Measurements from ENCODE around the gene CATSPERZ.
"Not testable (repeated sequence)": the region's sequence is repeated elsewhere in the genome, so short reads cannot be mapped to it uniquely, and the experiment has no call there.

The CATSPERZ gene

DNA sequence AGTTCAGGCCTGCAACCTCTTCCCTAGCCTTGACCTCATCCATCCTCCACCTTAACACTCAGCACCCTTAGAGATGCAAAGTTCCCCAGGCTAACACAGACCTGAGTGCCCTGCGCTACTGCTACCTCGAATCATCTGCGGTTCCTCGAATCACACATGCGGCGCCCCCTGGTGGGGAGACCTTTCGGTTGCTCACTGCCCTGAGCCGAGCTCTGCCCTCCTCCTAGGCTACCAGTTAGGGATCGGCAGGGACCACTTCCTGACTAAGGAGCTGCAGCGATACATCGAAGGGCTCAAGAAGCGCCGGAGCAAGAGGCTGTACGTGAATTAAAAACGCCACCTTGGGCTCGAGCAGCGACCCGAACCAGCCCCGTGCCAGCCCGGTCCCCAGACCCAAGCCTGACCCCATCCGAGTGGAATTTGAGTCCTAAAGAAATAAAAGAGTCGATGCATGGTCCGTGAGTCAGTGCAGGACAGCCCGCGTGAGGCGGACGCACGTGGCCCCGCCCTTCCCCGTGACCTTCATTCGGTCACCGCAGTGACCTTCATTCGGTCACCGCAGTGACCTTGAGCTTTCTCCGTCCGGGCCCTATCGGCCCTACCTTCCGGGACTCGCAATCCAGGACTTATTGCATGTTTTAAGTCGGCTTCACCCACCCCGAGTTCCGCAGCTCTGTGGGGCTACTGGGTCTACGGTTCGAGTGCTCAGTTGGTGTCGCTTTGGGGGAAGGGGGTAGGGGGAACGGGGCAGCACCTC is 4.3 kb downstream of the CATSPERZ start:
- peak; percentile 92 for DNase-seq (ENCODE audit: low read depth)

DNA sequence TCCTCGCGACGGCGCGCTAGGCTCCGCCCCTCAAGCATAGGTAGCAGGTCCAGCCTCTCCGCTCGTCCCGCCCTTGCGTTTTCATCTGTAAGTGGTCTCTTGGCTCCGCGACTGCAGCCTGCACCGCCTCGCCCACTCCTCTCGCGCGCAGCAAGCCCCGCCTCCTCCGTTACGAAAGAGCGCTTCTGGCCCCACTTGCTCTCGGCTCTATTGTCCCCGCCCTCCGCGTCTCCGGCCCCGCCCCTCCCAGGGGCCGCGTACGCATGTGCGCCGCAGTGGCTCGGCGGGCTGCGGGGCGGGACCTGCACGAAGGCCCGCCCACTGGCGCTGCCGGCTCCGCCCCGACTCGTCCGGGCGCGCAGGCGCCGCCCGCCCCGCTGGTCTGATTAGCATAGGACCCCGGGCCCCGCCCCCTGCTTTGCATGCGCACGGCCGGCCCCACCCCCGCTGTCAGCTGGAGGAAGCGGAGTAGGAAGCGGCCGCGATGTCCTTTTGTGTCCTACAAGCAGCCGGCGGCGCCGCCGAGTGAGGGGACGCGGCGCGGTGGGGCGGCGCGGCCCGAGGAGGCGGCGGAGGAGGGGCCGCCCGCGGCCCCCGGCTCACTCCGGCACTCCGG is 5.0 kb downstream of the CATSPERZ start, which contains the start of gene ESRRA:
TSS of gene ESRRA (plus strand) at position 450 of the 616 bp plus-strand sequence. CDS start 1,656 bp downstream, outside the sequence.
- peak; percentile 99 for DNase-seq (ENCODE audit: low read depth)

DNA sequence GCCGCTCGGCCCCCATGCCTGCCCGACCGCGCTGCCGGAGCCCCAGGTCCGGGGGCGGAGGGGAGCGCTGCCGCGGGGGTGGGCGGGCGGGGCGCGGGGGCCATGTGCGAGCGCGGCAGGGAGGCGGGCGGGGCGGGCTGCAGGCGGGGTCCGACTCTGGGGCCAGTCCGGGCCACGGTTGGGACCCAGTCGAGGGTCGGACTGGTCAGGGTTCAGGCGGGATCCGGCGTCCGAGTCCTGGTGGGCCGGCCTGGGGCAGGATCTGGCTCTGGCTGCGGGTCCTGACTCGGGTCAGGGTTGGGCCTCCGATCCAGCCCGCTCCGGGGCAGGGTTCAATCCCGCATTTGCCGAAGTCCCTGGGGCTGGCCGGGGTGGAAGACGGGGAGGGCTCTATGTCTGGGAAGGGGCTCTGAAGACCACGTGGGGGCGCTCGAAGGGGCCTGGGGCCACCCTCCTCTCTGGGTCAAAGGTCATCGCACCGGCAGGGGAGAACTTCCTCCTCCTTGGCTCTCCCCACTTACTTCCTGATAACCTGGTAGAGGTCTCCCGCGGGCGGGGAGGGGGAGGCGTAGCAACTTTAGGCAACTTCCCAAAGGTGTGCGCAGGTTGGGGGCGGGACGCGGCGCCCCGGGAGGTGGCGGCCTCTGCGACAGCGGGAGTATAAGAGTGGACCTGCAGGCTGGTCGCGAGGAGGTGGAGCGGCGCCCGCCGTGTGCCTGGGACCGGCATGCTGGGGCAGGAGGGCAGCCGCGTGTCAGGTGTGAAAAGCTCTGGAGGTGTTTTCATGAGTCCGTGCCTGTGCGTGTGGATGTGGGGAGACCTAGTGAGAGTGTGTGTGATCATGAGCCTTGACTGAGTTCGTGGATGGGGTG is 5.8 kb downstream of the CATSPERZ start:
- peak; percentile 52 for DNase-seq (ENCODE audit: low read depth)

DNA sequence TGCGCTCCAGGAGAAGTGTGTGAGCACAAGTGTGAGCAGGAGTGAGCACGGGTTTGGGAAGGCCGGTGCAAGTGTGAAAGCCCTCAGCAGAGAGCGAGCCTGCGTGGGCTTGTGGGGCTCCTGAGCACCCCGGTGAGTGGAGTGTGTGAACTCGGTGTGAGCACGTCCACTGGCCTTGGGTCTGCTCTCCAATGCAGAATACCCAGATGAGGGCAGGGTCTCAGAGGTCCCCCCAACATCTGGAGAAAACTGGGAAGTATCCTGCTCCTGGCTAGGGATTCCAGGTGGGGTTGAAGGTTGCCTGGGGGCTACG is 6.4 kb downstream of the CATSPERZ start:
- DNase-seq (ENCODE audit: low read depth) = no peak

DNA sequence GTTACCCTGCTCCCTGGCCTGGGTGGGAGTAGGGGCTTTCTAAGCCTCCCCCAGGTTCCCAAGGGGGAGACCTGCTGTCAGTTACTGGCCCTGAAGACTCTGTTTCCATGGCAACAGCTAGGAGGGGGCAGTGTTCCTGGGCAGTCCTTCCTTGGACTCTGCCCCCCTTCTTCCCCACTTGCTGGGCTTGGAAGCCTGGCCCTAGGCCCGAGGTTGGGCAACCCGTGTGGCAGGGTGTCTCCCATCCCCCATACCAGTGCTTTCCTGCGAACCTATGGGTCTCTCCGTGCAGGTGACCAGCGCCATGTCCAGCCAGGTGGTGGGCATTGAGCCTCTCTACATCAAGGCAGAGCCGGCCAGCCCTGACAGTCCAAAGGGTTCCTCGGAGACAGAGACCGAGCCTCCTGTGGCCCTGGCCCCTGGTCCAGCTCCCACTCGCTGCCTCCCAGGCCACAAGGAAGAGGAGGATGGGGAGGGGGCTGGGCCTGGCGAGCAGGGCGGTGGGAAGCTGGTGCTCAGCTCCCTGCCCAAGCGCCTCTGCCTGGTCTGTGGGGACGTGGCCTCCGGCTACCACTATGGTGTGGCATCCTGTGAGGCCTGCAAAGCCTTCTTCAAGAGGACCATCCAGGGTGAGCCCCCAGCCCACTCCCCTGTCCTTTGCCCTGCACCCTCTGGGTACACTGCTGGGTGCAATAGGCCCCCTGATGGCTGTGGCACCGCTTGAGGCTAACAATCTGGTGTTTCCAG is 6.9 kb downstream of the CATSPERZ start:
- DNase-seq (ENCODE audit: low read depth) = no peak

DNA sequence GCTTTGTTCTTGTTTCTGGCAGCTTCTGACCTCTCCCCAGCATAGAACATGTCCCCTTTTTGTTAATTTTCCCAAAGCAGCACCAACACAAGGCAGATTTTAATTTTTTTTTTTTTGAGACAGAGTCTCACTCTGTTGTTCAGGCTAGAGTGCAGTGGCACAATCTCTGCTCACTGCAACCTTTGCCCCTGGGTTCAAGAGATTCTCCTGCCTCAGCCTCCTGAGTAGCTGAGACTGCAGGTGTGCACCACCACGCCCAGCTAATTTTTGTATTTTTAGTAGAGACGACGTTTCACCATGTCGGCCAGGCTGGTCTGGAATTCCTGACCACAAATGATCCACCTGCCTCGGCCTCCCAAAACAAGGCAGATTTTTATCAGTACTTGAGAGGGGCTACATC is 7.6 kb downstream of the CATSPERZ start:
- not testable (repeated sequence) for DNase-seq (ENCODE audit: low read depth)

DNA sequence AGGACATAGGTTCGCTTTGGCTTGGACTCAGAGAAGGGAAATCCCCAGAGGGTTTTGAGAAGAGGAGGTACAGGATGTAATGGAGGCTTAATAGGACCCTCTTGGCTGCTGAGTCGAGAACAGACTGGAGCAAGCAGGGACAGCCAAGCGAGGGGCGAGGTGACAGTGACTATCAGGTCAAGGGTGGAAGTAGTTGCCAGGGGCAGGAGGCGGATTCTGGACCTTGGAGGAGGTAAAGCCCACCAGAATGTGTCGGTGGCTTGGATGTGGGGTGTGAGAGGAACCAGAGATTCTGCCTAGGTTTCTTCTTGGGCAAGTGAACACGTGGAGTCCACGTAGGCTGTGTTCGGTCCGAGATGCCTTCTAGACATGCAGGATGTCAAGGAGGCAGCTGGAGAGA is 12.8 kb downstream of the CATSPERZ start:
- no peak for DNase-seq (ENCODE audit: low read depth)

DNA sequence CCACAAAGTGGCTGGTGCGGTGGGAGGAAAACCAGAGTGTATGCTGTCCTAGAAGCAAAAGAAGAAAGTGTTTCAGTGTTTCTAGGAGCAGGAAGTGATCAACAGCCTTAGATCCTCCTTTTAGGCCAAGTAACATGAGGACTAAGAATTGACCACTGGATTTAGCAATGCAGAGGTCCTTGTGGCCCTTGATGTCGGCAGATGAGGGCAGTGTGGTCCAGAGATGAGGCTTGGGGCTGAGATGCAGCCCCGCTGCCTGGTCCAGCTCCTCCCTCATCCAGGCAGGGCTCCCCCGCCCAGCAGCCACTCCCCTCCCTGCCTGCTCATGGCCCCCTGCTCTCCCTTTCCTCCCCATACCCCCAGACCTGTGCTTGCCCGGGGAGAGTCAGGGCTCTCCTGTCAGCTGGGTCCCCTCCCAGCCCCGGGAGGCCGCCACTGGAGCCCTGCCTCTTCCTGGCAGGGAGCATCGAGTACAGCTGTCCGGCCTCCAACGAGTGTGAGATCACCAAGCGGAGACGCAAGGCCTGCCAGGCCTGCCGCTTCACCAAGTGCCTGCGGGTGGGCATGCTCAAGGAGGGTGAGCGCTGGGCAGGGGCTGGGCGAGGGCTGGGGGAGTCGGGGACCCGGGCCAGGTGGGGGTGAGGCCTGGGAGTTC is 13.5 kb downstream of the CATSPERZ start:
- no peak for DNase-seq (ENCODE audit: low read depth)

DNA sequence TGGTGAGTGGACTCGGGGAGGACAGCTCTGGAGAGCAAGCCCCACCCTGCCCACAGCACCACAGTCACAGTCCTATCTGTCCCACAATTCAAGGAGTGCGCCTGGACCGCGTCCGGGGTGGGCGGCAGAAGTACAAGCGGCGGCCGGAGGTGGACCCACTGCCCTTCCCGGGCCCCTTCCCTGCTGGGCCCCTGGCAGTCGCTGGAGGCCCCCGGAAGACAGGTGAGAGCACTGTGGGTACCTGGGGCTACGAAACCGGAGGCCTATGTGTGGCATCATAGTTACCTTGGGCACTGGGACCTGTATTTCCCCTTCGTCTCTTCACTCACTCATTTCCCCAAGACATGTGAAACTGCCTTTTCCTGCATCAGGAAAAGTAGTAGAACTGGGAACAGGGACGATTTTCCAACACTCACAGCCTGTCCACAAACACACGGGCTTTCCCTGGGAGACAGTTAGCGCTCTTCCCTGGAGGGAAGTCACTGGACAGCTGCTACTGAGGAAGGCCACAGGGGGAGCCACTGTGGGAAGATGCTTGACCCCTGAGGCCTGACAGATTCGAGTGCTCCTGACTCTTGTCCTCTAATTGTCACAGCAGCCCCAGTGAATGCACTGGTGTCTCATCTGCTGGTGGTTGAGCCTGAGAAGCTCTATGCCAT is 14.1 kb downstream of the CATSPERZ start:
- no peak for DNase-seq (ENCODE audit: low read depth)

DNA sequence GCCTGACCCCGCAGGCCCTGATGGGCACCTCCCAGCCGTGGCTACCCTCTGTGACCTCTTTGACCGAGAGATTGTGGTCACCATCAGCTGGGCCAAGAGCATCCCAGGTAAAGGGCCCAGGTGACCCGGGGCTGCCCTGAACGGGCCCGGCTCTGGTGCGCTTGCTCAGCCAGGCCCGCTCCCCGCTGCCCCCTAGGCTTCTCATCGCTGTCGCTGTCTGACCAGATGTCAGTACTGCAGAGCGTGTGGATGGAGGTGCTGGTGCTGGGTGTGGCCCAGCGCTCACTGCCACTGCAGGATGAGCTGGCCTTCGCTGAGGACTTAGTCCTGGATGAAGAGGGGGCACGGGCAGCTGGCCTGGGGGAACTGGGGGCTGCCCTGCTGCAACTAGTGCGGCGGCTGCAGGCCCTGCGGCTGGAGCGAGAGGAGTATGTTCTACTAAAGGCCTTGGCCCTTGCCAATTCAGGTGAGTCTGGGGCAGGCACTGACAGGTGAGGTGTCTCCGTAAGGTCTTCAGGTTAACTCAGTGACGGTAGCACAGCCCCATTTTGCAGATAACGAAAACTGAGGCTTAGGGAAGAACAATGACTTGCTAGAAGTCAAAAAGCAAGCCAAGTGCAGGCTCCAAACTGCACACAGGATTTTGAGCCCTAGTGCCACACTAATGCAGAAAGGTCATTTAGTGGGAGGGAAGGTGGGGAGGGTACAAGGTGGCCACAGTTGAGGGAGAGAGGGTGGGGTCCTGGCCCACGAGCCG is 14.8 kb downstream of the CATSPERZ start:
- DNase-seq (ENCODE audit: low read depth) = no peak

DNA sequence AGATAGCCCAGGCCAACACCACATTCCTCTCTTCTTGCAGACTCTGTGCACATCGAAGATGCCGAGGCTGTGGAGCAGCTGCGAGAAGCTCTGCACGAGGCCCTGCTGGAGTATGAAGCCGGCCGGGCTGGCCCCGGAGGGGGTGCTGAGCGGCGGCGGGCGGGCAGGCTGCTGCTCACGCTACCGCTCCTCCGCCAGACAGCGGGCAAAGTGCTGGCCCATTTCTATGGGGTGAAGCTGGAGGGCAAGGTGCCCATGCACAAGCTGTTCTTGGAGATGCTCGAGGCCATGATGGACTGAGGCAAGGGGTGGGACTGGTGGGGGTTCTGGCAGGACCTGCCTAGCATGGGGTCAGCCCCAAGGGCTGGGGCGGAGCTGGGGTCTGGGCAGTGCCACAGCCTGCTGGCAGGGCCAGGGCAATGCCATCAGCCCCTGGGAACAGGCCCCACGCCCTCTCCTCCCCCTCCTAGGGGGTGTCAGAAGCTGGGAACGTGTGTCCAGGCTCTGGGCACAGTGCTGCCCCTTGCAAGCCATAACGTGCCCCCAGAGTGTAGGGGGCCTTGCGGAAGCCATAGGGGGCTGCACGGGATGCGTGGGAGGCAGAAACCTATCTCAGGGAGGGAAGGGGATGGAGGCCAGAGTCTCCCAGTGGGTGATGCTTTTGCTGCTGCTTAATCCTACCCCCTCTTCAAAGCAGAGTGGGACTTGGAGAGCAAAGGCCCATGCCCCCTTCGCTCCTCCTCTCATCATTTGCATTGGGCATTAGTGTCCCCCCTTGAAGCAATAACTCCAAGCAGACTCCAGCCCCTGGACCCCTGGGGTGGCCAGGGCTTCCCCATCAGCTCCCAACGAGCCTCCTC is 15.7 kb downstream of the CATSPERZ start:
- not testable (repeated sequence) for DNase-seq (ENCODE audit: low read depth)

DNA sequence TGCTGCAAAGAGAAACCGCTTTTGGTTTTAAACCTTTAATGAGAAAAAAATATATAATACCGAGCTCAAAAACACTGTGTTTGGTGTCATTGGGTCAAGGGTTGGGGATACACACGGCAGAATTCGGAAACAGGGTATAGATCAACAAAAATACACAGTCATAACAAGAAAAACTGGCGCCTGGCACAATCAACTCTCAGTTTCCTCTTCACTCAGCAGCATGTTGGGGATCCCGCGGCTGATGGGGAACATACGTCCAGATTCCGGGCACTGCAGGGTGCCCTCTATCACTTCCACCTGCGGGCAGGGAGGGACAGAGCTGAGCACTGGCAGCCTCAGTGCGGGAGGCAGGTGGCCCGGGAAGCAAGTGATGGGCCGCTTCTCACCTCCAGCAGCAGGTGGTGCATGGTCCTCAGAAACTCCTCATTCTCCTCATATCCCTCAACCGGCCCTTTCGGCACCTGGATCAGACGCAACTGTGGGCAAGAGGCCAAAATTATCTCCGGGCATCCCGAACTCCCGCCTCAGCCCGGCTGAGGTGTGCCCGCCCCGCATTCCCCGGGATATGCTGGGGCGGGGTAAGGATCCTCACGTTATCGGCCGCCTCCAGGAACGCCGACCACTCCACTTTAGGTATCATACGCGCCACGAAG is 16.6 kb downstream of the CATSPERZ start:
- no peak for DNase-seq (ENCODE audit: low read depth)

DNA sequence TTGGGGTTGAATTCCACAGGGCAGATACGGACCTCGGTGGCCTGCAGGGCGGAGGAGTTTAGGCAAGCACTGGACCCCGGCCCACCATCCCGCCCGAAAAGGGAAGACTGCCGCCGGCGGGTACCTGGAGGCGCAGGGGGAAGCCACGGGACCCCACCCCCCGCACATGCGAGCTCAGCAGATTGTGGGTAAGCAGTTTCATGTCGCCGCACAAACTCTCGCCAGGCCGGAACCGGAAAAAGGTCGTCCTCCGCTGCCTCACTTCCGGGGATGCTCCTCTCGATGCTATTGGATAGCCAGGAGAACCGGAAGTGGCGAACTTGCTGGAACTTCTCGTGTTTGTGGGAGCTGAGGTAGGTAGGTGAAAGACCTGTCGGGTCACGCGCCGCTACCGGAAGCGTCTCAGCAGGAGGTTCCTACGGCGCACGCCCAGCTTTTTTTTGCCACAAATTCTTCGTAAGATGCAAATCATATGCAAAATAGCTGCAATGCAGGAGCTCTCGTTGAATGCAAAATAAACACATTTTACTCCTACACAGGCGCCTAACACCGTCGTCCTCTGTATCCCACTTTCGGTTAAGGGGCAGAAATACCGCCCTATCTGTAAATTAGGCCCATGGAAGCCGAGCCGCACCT is 17.3 kb downstream of the CATSPERZ start, which contains the start of gene TRMT112:
TSS of gene TRMT112 (minus strand) at position 235 of the 636 bp plus-strand sequence. CDS start at position 202, 33 bp downstream.
- peak; percentile 91 for DNase-seq (ENCODE audit: low read depth)

DNA sequence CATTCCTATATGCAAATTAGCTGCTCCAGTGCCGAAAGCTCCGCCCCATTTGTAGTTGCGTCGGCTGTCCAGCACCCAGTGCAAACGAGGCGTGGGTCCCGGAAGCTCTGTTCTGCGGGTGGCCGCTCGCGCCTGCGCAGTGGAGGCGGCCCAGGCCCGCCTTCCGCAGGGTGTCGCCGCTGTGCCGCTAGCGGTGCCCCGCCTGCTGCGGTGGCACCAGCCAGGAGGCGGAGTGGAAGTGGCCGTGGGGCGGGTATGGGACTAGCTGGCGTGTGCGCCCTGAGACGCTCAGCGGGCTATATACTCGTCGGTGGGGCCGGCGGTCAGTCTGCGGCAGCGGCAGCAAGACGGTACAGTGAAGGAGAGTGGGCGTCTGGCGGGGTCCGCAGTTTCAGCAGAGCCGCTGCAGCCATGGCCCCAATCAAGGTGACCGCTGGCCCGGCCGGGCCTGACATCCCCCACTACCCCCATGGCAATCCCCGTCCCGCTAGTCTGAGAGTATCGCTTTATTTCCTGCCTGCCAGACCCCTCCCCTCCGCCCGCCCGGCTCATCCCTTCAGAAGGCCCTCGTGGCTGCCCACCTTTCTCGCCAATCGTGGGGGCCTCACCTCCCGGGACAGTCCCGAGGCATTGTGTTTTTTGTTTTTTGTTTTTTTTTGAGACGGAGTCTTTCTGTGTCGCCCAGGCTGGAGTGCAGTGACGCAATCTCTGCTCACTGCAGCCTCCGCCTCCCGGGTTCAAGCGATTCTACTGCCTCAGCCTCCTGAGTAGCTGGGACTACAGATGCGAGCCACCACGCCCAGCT is 18.0 kb downstream of the CATSPERZ start, which contains the start of gene PRDX5:
TSS of gene PRDX5 (plus strand) at position 161 of the 805 bp plus-strand sequence. CDS start at position 256, 95 bp downstream.
- peak; percentile 90 for DNase-seq (ENCODE audit: low read depth)

DNA sequence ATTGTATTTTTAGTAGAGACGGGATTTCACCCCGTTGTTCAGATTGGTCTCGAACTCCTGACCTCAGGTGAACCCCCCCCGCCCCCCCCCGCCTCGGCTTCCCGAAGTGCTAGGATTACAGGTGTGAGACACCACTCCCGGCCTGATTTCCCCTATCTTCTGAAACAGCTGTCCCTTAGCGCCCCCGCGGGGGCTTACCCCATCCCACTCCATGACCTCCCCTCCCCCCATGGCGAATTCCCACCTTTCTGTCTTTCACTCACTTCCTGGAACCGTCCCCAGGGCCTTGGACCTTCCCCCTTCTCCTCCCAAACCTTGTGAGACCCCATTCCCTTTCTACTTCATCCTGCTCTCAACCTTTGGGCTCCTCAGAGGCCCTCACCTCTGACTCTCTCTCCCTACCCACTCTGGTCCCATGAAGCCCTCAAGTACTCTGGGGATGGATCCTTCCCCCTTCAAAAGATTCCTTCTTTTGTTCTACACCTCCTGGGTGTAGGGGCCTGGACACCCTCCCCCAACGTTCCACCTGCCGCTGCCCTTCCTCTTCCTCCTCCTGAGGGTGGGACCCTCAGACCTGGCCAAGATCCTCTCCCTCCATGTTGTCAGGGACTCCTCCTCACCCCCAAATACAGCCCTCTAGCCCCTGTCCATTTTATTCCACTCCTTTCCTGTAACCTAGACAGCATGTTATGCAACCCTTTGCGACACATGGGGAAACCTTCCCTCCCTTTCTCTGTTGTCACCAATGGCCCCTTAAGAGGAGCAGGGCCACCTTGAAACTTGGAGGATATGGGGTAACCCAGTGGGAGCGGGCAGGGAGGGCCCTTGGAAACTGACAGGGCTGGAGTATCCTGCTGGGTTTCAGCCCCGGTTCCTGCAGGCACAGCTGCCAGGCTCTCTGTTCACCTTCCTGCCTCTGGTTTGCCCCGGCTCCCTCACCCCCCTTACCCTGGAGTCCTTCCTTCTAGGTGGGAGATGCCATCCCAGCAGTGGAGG is 18.9 kb downstream of the CATSPERZ start:
- no peak for DNase-seq (ENCODE audit: low read depth)

DNA sequence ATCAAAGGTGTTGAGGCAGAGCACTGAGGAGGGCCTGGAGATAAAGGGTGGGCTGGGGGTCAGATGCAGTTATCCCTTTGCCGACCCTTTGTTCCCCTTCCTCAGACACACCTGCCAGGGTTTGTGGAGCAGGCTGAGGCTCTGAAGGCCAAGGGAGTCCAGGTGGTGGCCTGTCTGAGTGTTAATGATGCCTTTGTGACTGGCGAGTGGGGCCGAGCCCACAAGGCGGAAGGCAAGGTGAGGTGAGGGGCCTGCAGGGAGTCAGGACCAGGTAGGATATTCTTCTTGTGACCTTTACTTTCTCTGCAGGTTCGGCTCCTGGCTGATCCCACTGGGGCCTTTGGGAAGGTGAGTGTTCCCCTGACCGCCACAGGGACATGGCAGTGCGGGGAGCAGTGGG is 20.4 kb downstream of the CATSPERZ start:
- DNase-seq (ENCODE audit: low read depth) = no peak
